ENCODE results near the gene KCNJ1.

GRCh38 chr11:128910576-128910975 lies 43.5 kb upstream of the KCNJ1 start:
- TF ChIP-seq CTCF (IDR thresholded peaks at IDR 0.05) (no peak), POLR2A (IDR thresholded peaks at IDR 0.05) (no peak)
